ENCODE data around the gene XYLT1. TPM values are rescaled to one million over a fixed set of nuclear protein-coding genes. Genes with fewer than 3 reads are reported as not detected.

The XYLT1 gene
- total and polyA plus RNA-seq, 9 of the 15 experiments (the other 6 are each of a cell fraction or from before 2014, with no cell fraction given), result 0.03 to 0.09 (median 0.08) TPM; not detected in 6

- TF ChIP-seq THAP12 (CRISPR knock-in tag; IDR thresholded peaks at IDR 0.05), result no peak
These were observed 51.5 kb downstream of the XYLT1 start (continued) for GRCh38 chr16:17419266-17419665.

- no peak overlapping the region for H3K27ac ChIP-seq (ENCODE audit: extremely low read depth, low read depth, low read length)
- H3K27me3 ChIP-seq (ENCODE audit: control insufficient read depth in 2 of 2, insufficient read depth in 2 of 2, low read length in 2 of 2), result peaks cover 3 to 28% of the 10 kb centered on the region in 2 experiments; a peak in 4 of 5 replicates
- H2AFZ ChIP-seq (ENCODE audit: low read depth, low read length), result no peak overlapping the region
- peaks cover 6% of the 10 kb centered on the region; the same call in 1 of the 2 replicates for H4K20me1 ChIP-seq (replicated peaks; ENCODE audit: control insufficient read depth, insufficient read depth, low read length)
- no peaks in the 10 kb centered on the region for H3K36me3 ChIP-seq (ENCODE audit: control insufficient read depth, insufficient read depth, low read length)
- intact Hi-C loops (cut with micrococcal nuclease) (no loop called here), in situ Hi-C loops (cut with MboI) (no loop called here)
- H3K9me1 ChIP-seq (ENCODE audit: control insufficient read depth, insufficient read depth, low read length), result no peaks in the 10 kb centered on the region
- no peak for DNase-seq (ENCODE audit: extremely low read depth in 1 of 4, low spot score in 3 of 4)
- ChIA-PET CTCF (ENCODE audit: low intra/inter-chr PET ratio) (no interaction called here), POLR2A (interaction anchor here (0.6 to 1.2 kb wide), 3 partner anchors 13 to 559 kb away, joined by 3 to 4 read pairs (median 4); no protein-coding TSS in a partner anchor)
- 0% methylated on average over 2 of the region's 2 CpGs for WGBS (ENCODE audit: insufficient coverage, low coverage, missing lambda C conversion rate)
- no peak for ATAC-seq
- TF ChIP-seq GABPB2 (CRISPR knock-in tag; conservative IDR thresholded peaks at IDR 0.05), result no peak
- no peak for TF ChIP-seq ARID4B (CRISPR knock-in tag; IDR thresholded peaks at IDR 0.05)
- TF ChIP-seq MCM2 (IDR thresholded peaks at IDR 0.05; ENCODE audit: low read depth), result no peak
- TF ChIP-seq ARHGAP35 (IDR thresholded peaks at IDR 0.05; ENCODE audit: partially characterized antibody), result no peak
- no peak for TF ChIP-seq JUND (IDR thresholded peaks at IDR 0.05; ENCODE audit: borderline replicate concordance, low read depth, low read length)
- no peak for TF ChIP-seq JUND (tag; IDR thresholded peaks at IDR 0.05; ENCODE audit: borderline replicate concordance, low read depth, low read length)
- no peak for TF ChIP-seq NEUROD1 (IDR thresholded peaks at IDR 0.05; ENCODE audit: borderline replicate concordance, low read depth, low read length, partially characterized antibody)
- H3K79me2 ChIP-seq (ENCODE audit: control insufficient read depth, insufficient read depth, low read length), result no peaks in the 10 kb centered on the region
- no peaks in the 10 kb centered on the region for H3K4me1 ChIP-seq (replicated peaks in 1 of 2; ENCODE audit: control insufficient read depth in 2 of 2, insufficient read depth in 2 of 2, low read length in 2 of 2)
- H3K4me2 ChIP-seq (ENCODE audit: insufficient read depth, low read length), result no peak overlapping the region
- FAIRE-seq, result no peak
- BruUV-seq (replicated peaks), result no TSS peak
- H3K9ac ChIP-seq (ENCODE audit: insufficient read depth in 1 of 2, low read depth in 2 of 2, low read length in 2 of 2), result no peak overlapping the region
- H3K9me3 ChIP-seq (replicated peaks; ENCODE audit: control insufficient read depth, insufficient read depth, low read depth, low read length), result no peaks in the 10 kb centered on the region
- H3K4me3 ChIP-seq, result no peak overlapping the region
These were observed 53.0 kb downstream of the XYLT1 start for GRCh38 chr16:17417740-17418139.

Measured in K562 (cell line).